SH-SY5Y (cell line): Measurements from ENCODE around the gene SLC4A7.

Experiments used
- GATA2 ChIP-seq: IDR thresholded peaks from 2 replicates; pipeline ENCODE4 v1.6.1; 2011; ENCODE audit warnings: mild to moderate bottlenecking, low read depth, low read length
- GATA3 ChIP-seq: IDR thresholded peaks from 2 replicates; pipeline ENCODE4 v1.6.1; 2011; ENCODE audit warnings: low read depth, mild to moderate bottlenecking, low read length, moderate library complexity

DNA sequence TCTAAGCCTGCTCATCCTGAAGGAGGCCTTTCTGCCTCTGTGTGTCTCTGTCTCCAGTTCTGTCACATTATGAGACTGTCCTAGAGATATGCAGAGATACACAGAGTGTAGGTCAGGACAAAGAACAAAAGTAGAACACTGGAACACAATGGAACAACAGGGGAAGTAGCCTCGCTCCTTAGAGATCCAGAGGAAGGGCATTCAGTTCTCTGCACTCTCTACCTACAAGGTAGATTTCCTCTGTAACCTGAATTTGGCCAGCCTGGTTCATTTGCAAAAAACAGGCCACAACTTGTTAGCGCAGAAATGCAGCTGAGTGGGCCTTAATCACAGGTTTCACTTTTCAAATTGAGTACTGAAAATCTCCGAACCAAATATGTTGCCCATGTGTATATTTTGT is 134.4 kb downstream of the SLC4A7 start:
- TF ChIP-seq GATA2: no peak
- TF ChIP-seq GATA3: no peak
